Stomach (tissue), 19 donors: Measurements from ENCODE around the gene MOB1A. TPM values are rescaled to one million over a fixed set of nuclear protein-coding genes. Genes with fewer than 3 reads are reported as not detected.

Experiments used
- DNase-seq, 2 donors: peaks; one replicate each; pipeline versions ENCODE4 v3.0.0 to v3.0.0-alpha.2; 2013 to 2019
- H3K27ac ChIP-seq, 5 donors: fragments of 200-600 bp in 4 of 5; sonication (generic) in 4 of 5; one replicate each; pipeline ENCODE4 v1.5.1; 2013 to 2019; ENCODE audit warnings: mild to moderate bottlenecking in 1 of 5, moderate library complexity in 1 of 5
- H3K27me3 ChIP-seq, 3 donors: fragments of 200-600 bp; sonication (generic); one replicate each; pipeline ENCODE4 v1.5.1; 2017 to 2019; ENCODE audit warnings: mixed run types in 1 of 3
- H3K36me3 ChIP-seq, 4 donors: fragments of 200-600 bp; sonication (generic); 1 replicate in 3 of 4; 2 replicates in 1 of 4; pipeline ENCODE4 v1.5.1; 2016 to 2019
- H3K4me1 ChIP-seq, 4 donors: fragments of 200-600 bp; sonication (generic); one replicate each; pipeline ENCODE4 v1.5.1; 2016 to 2019
- H3K4me3 ChIP-seq, 4 donors: fragments of 200-600 bp; sonication (generic) in 3 of 4; one replicate each; pipeline ENCODE4 v1.5.1; 2016 to 2019; ENCODE audit warnings: mild to moderate bottlenecking in 1 of 4
- H3K9me3 ChIP-seq, 4 donors: fragments of 200-600 bp; sonication (generic); one replicate each; pipeline ENCODE4 v1.5.1; 2016 to 2019
- CTCF ChIP-seq, 7 experiments: fragments of 450-650 bp in 4 of 7; fragments of 200-600 bp in 3 of 7; sonication (generic) in 3 of 7; IDR thresholded peaks; one replicate each; pipeline ENCODE4 v1.5.1; 2016 to 2019; ENCODE audit warnings: antibody characterized with exemption in 7 of 7, control low read depth in 2 of 7, mild to moderate bottlenecking in 1 of 7
- EP300 ChIP-seq: sonication (generic); formaldehyde crosslinking; IDR thresholded peaks from one replicate; pipeline ENCODE4 v1.6.1; 2017; ENCODE audit warnings: antibody characterized with exemption
- POLR2A ChIP-seq, 4 donors: fragments of 450-650 bp; IDR thresholded peaks; one replicate each; pipeline ENCODE4 v1.6.1; 2016; ENCODE audit warnings: antibody characterized with exemption in 4 of 4, control low read depth in 2 of 4, mild to moderate bottlenecking in 1 of 4, moderate library complexity in 1 of 4
- POLR2AphosphoS5 ChIP-seq, 3 donors: sonication (generic); formaldehyde crosslinking; IDR thresholded peaks; one replicate each; pipeline ENCODE4 v1.6.1; 2016; ENCODE audit warnings: antibody characterized with exemption in 3 of 3
- WGBS, 5 donors: extraction: QIAGEN DNeasy Blood & Tissue Kit in 3 of 5; methylation state at CpG; one replicate each; pipeline versions ENCODE4 v1.1.5 to v1.1.7; 2013 to 2018; 5-methylcytosine and 5-hydroxymethylcytosine counted together
- intact Hi-C: fragments of 100-400 bp; cut with DNase I; formaldehyde crosslinking; loops from one replicate; pipeline ENCODE4 v1.15.1; 2023; ENCODE audit warnings: low total_unique reads
- long read RNA-seq, 10 donors: transcript quantifications; one replicate each; lab custom pipeline, GENCODE V29; 2026
- polyA plus RNA-seq, 3 donors: library from polyadenylated mRNA; stranded (reverse); fragments of 200-250 nt; gene quantifications; one replicate each; pipeline ENCODE4 v1.2.3, GENCODE V29; 2013
- total RNA-seq, 5 donors: library from RNA; depleted of rRNA; stranded (reverse); fragments of >200 nt; gene quantifications; one replicate each; pipeline versions ENCODE4 v1.1.0 to v1.2.3, GENCODE V29; 2014 to 2016
- donor health status: healthy with polysubstance abuse.
- donor health status: Bipolar disorder and iron deficiency.
- donor health status: healthy.

The MOB1A gene
- total RNA-seq (100 to 1,000 TPM in 2 of 5 donors, 10 to 100 TPM in 3; 58.9 to 127 (median 74.1) TPM), polyA plus RNA-seq (10 to 100 TPM; 22.4 to 38.2 (median 30.7) TPM)
- long read RNA-seq, donor 1, full-length matches to known transcripts, result 16 of 16 reads
- long read RNA-seq, donor 1, partial matches to known transcripts, result 0 of 16 reads
- long read RNA-seq, donor 1, other reads (novel, unspliced or antisense), result 0 of 16 reads
- long read RNA-seq, donor 2, full-length matches to known transcripts, result 17 of 17 reads
- long read RNA-seq, donor 2, partial matches to known transcripts, result 0 of 17 reads
- long read RNA-seq, donor 2, other reads (novel, unspliced or antisense), result 0 of 17 reads
- long read RNA-seq, donor 3, full-length matches to known transcripts, result 8 of 8 reads
- long read RNA-seq, donor 3, partial matches to known transcripts, result 0 of 8 reads
- long read RNA-seq, donor 3, other reads (novel, unspliced or antisense), result 0 of 8 reads
- long read RNA-seq, donor 4, full-length matches to known transcripts, result 2 of 2 reads
- long read RNA-seq, donor 4, partial matches to known transcripts, result 0 of 2 reads
- long read RNA-seq, donor 4, other reads (novel, unspliced or antisense), result 0 of 2 reads
- long read RNA-seq, donor 5, full-length matches to known transcripts, result 21 of 21 reads
- long read RNA-seq, donor 5, partial matches to known transcripts, result 0 of 21 reads
- long read RNA-seq, donor 5, other reads (novel, unspliced or antisense), result 0 of 21 reads
- long read RNA-seq, donor 6, result 0 reads
- long read RNA-seq, donor 7, full-length matches to known transcripts, result 22 of 22 reads
- long read RNA-seq, donor 7, partial matches to known transcripts, result 0 of 22 reads
- long read RNA-seq, donor 7, other reads (novel, unspliced or antisense), result 0 of 22 reads
- long read RNA-seq, donor 8, full-length matches to known transcripts, result 19 of 24 reads
- long read RNA-seq, donor 8, partial matches to known transcripts, result 5 of 24 reads
- long read RNA-seq, donor 8, other reads (novel, unspliced or antisense), result 0 of 24 reads
- long read RNA-seq, donor 9, full-length matches to known transcripts, result 9 of 9 reads
- long read RNA-seq, donor 9, partial matches to known transcripts, result 0 of 9 reads
- long read RNA-seq, donor 9, other reads (novel, unspliced or antisense), result 0 of 9 reads
- long read RNA-seq, donor 10, full-length matches to known transcripts, result 9 of 9 reads
- long read RNA-seq, donor 10, partial matches to known transcripts, result 0 of 9 reads
- long read RNA-seq, donor 10, other reads (novel, unspliced or antisense), result 0 of 9 reads

GRCh38 chr2:74178211-74179062 lies at the start of gene MOB1A:
TSS of gene MOB1A (minus strand) at chr2:74178879. CDS start at chr2:74178674, 205 bp downstream.
- Histone ChIP-seq H3K27ac (peak within 1 kb of the TSS; percentile 97 to 99 (median 98)), H3K27me3 (no peaks in the 10 kb centered on the region), H3K9me3 (no peaks in the 10 kb centered on the region), H3K36me3 (peaks cover 0 to 4% (median 2%) of the 10 kb centered on the region in 4 donors), H3K4me3 (peak within 1 kb of the TSS; percentile 83 to 98 (median 91)), H3K4me1 (peaks cover 16 to 43% (median 30%) of the 10 kb centered on the region in 4 donors)
- TF ChIP-seq POLR2AphosphoS5 (IDR thresholded peaks at IDR 0.05) (peak; percentile 72 to 96 (median 93)), EP300 (no peak), CTCF (IDR thresholded peaks at IDR 0.05) (peak in 1 of 7 experiments; percentile 23), POLR2A (IDR thresholded peaks at IDR 0.05) (peak in 2 of 4 donors; percentile 29 to 64)
- peak; percentile 98 to 100 for DNase-seq
- WGBS, 5 donors, result 0 to 1% (median 0%) methylated on average over 53 to 84 of the region's 84 CpGs
- intact Hi-C loops, result no loop called here

DNA sequence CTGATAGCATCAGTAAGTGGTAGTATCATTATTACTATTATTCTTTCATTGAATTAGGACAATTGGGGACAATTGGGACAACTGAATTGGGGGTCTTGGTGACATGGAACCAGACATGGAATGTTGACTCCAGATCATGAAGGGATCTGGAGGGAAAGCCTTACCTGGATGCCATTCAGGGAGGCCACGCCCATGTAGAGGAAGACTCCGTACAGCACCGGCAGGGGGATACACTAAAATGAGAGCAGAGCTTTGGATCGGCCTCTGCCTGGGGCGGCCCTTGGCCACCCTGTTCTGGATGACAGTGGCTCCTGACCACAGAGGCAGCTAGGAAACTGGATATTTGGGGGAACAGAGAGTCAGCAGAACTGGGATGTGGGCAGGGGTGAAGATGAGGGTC lies 49.0 kb upstream of the MOB1A start:
- DNase-seq, result no peak
- no peaks in the 10 kb centered on the region for H3K36me3 ChIP-seq
- H3K4me3 ChIP-seq, result no peak overlapping the region
- intact Hi-C loops, result no loop called here
- no peaks in the 10 kb centered on the region for H3K27me3 ChIP-seq
- TF ChIP-seq EP300, result no peak
- TF ChIP-seq POLR2A (IDR thresholded peaks at IDR 0.05), result no peak
- no peak for TF ChIP-seq CTCF (IDR thresholded peaks at IDR 0.05)
- H3K27ac ChIP-seq, result no peak overlapping the region
- H3K9me3 ChIP-seq, result no peaks in the 10 kb centered on the region
- WGBS, 5 donors, result 89 to 98% (median 91%) methylated on average over 5 of the region's 5 CpGs
- H3K4me1 ChIP-seq, result peaks cover 0 to 16% (median 13%) of the 10 kb centered on the region in 4 donors

DNA sequence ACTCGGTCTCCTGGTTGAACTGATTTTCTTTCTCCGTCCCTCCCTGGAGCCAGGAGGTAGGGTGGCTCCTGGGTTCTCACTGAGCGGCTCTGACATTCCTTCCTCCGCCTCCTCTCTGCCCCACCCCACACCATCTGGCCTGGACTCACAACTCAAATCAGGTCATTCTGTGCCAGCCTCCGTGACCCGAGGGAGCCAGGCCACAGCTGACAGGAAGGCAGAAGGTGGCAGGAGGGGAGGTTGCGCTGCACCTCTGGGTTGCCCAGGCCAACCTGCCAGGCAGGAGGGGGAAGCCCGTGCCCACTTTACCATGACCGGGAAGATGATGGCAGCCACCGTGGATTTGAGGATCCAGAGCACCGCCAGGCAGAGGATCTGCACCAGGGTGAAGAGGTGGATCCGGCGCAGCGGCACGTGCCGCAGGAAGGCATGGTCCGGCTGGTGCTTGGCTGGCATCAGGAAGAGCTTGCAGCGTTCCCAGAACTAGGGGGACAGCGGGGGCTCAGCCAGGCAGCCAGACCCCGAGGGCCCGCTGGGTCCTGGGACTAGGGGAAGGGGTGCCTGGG lies 48.1 kb upstream of the MOB1A start:
- peak in 1 of 2 donors; percentile 78 for DNase-seq

More for the DNA sequence above, 48.1 kb upstream of the MOB1A start:
- peaks cover 0 to 2% (median 0%) of the 10 kb centered on the region in 4 donors for H3K36me3 ChIP-seq
- H3K27me3 ChIP-seq, result no peaks in the 10 kb centered on the region
- H3K9me3 ChIP-seq, result no peaks in the 10 kb centered on the region
- 64 to 78% (median 70%) methylated on average over 16 to 21 of the region's 21 CpGs for WGBS, 5 donors
- H3K4me1 ChIP-seq, result peaks cover 0 to 16% (median 13%) of the 10 kb centered on the region in 4 donors
- no peak for TF ChIP-seq EP300
- no peak for TF ChIP-seq POLR2A (IDR thresholded peaks at IDR 0.05)
- TF ChIP-seq CTCF (IDR thresholded peaks at IDR 0.05), result no peak
- peak in 1 of 3 donors; percentile 34 for TF ChIP-seq POLR2AphosphoS5 (IDR thresholded peaks at IDR 0.05)
- intact Hi-C loops, result no loop called here
- H3K4me3 ChIP-seq, result no peak overlapping the region
- H3K27ac ChIP-seq, result peak overlapping the region in 1 of 5 donors; percentile 1
